Neutrophil (primary cell): Measurements from ENCODE around the gene CEP68.
A peak's percentile ranks its signal among the peaks of the same experiment; 100 is the strongest.

Experiments
- H3K27ac ChIP-seq: fragments of 200-600 bp; sonication (generic); 2 replicates; pipeline ENCODE4 v1.5.1; 2016; ENCODE audit warnings: mild to moderate bottlenecking, moderate library complexity
- H3K27me3 ChIP-seq: fragments of 200-600 bp; sonication (generic); 2 replicates; pipeline ENCODE4 v1.6.0; 2016; ENCODE audit warnings: mild to moderate bottlenecking
- H3K36me3 ChIP-seq: fragments of 200-600 bp; sonication (generic); 2 replicates; pipeline ENCODE4 v1.5.1; 2017
- H3K4me1 ChIP-seq, 2 experiments: fragments of 200-600 bp in 1 of 2; sonication (generic) in 1 of 2; 1 replicate in 1 of 2; 2 replicates in 1 of 2; pipeline versions ENCODE4 v1.5.1 to v1.6.1; 2013 to 2016; ENCODE audit warnings: low read depth in 1 of 2, low read length in 1 of 2, mild to moderate bottlenecking in 1 of 2, moderate library complexity in 1 of 2; ENCODE audit not compliant: control insufficient read depth in 1 of 2, insufficient read depth in 1 of 2
- H3K4me3 ChIP-seq, 2 experiments: fragments of 200-600 bp in 1 of 2; sonication (generic) in 1 of 2; 1 replicate in 1 of 2; 2 replicates in 1 of 2; pipeline ENCODE4 v1.5.1; 2013 to 2016; ENCODE audit warnings: low read depth in 1 of 2, low read length in 1 of 2, mild to moderate bottlenecking in 1 of 2, moderate library complexity in 1 of 2
- H3K9me3 ChIP-seq: fragments of 200-600 bp; sonication (generic); 2 replicates; pipeline ENCODE4 v1.5.1; 2016
- TF ChIP-seq, protein P1 (sequence below): fragments of 200-600 bp; sonication (generic); IDR thresholded peaks from 2 replicates; pipeline ENCODE4 v1.5.1; 2016; ENCODE audit warnings: antibody characterized with exemption

CEP68 gene

GRCh38 chr2:65085148-65085547, 28.9 kb downstream of the CEP68 start:
- no peaks in the 10 kb centered on the region for H3K9me3 ChIP-seq
- H3K4me3 ChIP-seq: no peak overlapping the region
- peak overlapping the region; percentile 5 for H3K27ac ChIP-seq
- peaks cover 6 to 20% of the 10 kb centered on the region in 2 experiments for H3K4me1 ChIP-seq
- H3K27me3 ChIP-seq: no peaks in the 10 kb centered on the region
- TF ChIP-seq, protein P1, sequence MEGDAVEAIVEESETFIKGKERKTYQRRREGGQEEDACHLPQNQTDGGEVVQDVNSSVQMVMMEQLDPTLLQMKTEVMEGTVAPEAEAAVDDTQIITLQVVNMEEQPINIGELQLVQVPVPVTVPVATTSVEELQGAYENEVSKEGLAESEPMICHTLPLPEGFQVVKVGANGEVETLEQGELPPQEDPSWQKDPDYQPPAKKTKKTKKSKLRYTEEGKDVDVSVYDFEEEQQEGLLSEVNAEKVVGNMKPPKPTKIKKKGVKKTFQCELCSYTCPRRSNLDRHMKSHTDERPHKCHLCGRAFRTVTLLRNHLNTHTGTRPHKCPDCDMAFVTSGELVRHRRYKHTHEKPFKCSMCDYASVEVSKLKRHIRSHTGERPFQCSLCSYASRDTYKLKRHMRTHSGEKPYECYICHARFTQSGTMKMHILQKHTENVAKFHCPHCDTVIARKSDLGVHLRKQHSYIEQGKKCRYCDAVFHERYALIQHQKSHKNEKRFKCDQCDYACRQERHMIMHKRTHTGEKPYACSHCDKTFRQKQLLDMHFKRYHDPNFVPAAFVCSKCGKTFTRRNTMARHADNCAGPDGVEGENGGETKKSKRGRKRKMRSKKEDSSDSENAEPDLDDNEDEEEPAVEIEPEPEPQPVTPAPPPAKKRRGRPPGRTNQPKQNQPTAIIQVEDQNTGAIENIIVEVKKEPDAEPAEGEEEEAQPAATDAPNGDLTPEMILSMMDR: no peak
- peaks cover 93% of the 10 kb centered on the region for H3K36me3 ChIP-seq

- TF ChIP-seq, protein P1: no peak
- peaks cover 89% of the 10 kb centered on the region for H3K36me3 ChIP-seq
- H3K27me3 ChIP-seq: no peaks in the 10 kb centered on the region
- H3K4me1 ChIP-seq: no peaks in the 10 kb centered on the region
- peak overlapping the region; percentile 28 for H3K27ac ChIP-seq
- no peaks in the 10 kb centered on the region for H3K9me3 ChIP-seq
- no peak overlapping the region for H3K4me3 ChIP-seq
Measured at GRCh38 chr2:65092791-65093190, 36.6 kb downstream of the CEP68 start.

- H3K27ac ChIP-seq: peak overlapping the region; percentile 28
- H3K4me1 ChIP-seq: no peaks in the 10 kb centered on the region
- peaks cover 85% of the 10 kb centered on the region for H3K36me3 ChIP-seq
- H3K9me3 ChIP-seq: no peaks in the 10 kb centered on the region
- TF ChIP-seq, protein P1: no peak
- no peak overlapping the region for H3K4me3 ChIP-seq
- H3K27me3 ChIP-seq: no peaks in the 10 kb centered on the region
Measured at GRCh38 chr2:65093211-65093610, 37.0 kb downstream of the CEP68 start.

DNA sequence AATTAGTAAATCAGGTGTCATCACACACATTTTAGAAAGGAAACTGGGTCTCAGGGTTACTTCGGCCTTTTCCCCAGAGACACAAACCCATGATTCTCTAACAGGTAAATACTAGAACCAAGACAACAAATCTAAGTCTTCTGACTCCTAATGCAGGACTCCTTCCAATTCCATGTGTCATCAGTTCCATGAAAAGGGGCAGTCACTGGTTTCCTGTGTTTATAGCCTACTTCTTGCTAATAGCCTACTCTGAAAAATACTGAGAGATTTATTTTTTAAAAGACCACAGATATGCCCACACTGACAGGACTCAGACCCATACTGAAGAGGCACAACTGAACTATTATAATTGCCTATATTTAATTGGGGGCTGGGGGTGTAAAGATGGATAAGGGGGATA, 40.7 kb downstream of the CEP68 start:
- peak overlapping the region; percentile 30 for H3K27ac ChIP-seq

DNA sequence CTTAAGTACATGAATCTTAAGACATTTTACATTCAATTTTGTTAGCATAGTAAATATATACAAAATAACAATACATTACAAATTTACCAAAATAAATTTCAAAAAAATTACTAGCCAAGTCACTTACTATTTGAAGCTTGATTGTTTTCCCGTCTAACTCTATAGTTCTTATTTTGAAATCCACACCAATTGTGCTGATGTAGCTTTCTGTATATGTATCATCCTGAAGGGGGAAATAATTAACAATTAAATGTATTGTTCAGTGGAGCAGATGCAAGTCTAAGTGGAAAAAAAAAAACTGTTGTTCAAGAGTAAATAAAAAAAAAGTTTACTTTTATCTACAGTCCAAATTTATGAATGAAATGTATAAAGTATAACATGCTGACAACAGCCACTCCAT, 41.6 kb downstream of the CEP68 start:
- peaks cover 76% of the 10 kb centered on the region for H3K36me3 ChIP-seq

More for the DNA sequence above, 40.7 kb downstream of the CEP68 start:
- Histone ChIP-seq H3K4me3 (no peak overlapping the region), H3K36me3 (peaks cover 74% of the 10 kb centered on the region), H3K9me3 (no peaks in the 10 kb centered on the region), H3K27me3 (no peaks in the 10 kb centered on the region), H3K4me1 (no peaks in the 10 kb centered on the region)
- TF ChIP-seq, protein P1: no peak

More for the DNA sequence above, 41.6 kb downstream of the CEP68 start:
- H3K27ac ChIP-seq: no peak overlapping the region
- H3K9me3 ChIP-seq: no peaks in the 10 kb centered on the region
- TF ChIP-seq, protein P1: no peak
- H3K4me3 ChIP-seq: no peak overlapping the region
- no peaks in the 10 kb centered on the region for H3K4me1 ChIP-seq
- no peaks in the 10 kb centered on the region for H3K27me3 ChIP-seq
